Measurements from ENCODE around the gene MED13L. TPM values are rescaled to one million over a fixed set of nuclear protein-coding genes. Genes with fewer than 3 reads are reported as not detected.

The MED13L gene
- total RNA-seq, 2 experiments from 2014 or later: 203 to 208 TPM

- Mint-ChIP-seq H3K4me1 (ENCODE audit: low read depth) (peaks cover 77% of the 10 kb centered on the region), H3K36me3 (ENCODE audit: low read depth) (no peaks in the 10 kb centered on the region), H3K9me3 (no peaks in the 10 kb centered on the region), H3K27ac (no peak overlapping the region), H3K27me3 (no peaks in the 10 kb centered on the region), H3K4me3 (no peak overlapping the region)
- Histone ChIP-seq H3K9me3 (ENCODE audit: control insufficient read depth in 1 of 2, insufficient read depth in 1 of 2, low read length in 2 of 2) (no peaks in the 10 kb centered on the region), H3K36me3 (ENCODE audit: insufficient read depth, low read length) (no peaks in the 10 kb centered on the region), H3K4me3 (ENCODE audit: low read length) (no peak overlapping the region), H3K27ac (ENCODE audit: low read depth in 1 of 2, low read length in 2 of 2) (no peak overlapping the region), H3K27me3 (ENCODE audit: control insufficient read depth in 1 of 2, insufficient read depth in 2 of 2, low read length in 2 of 2) (no peaks in the 10 kb centered on the region), H3K4me1 (ENCODE audit: insufficient read depth, low read length) (no peaks in the 10 kb centered on the region)
- intact Hi-C loops (cut with DNase I, micrococcal nuclease): loop anchor here (1.0 to 10.0 kb wide), 3 partner anchors 170 to 534 kb away; no protein-coding TSS in a partner anchor
- ATAC-seq (ENCODE audit: poor library complexity) (peak; percentile 89), DNase-seq (peak; percentile 32 to 80 (median 44))
- CTCF ChIA-PET: interaction anchor here (0.6 kb wide), 1 partner anchor 73 kb away, joined by 4 read pairs; no protein-coding TSS in a partner anchor
- TF ChIP-seq CTCF (IDR thresholded peaks at IDR 0.05): peak; percentile 90
- POLR2A ChIA-PET: no interaction called here
Observed at GRCh38 chr12:116066381-116067230, 210.9 kb downstream of the MED13L start.

GRCh38 chr12:116065606-116066005 lies 211.9 kb downstream of the MED13L start:
- Mint-ChIP-seq H3K36me3 (ENCODE audit: low read depth) (no peaks in the 10 kb centered on the region), H3K4me3 (no peak overlapping the region), H3K4me1 (ENCODE audit: low read depth) (peaks cover 82% of the 10 kb centered on the region), H3K27ac (no peak overlapping the region), H3K27me3 (no peaks in the 10 kb centered on the region), H3K9me3 (no peaks in the 10 kb centered on the region)
- intact Hi-C loops (cut with DNase I, micrococcal nuclease): loop anchor here (1.0 to 10.0 kb wide), 3 partner anchors 171 to 535 kb away; no protein-coding TSS in a partner anchor
- Histone ChIP-seq H3K27ac (ENCODE audit: low read depth in 1 of 2, low read length in 2 of 2) (no peak overlapping the region), H3K27me3 (ENCODE audit: control insufficient read depth in 1 of 2, insufficient read depth in 2 of 2, low read length in 2 of 2) (no peaks in the 10 kb centered on the region), H3K9me3 (ENCODE audit: control insufficient read depth in 1 of 2, insufficient read depth in 1 of 2, low read length in 2 of 2) (no peaks in the 10 kb centered on the region), H3K36me3 (ENCODE audit: insufficient read depth, low read length) (no peaks in the 10 kb centered on the region), H3K4me1 (ENCODE audit: insufficient read depth, low read length) (no peaks in the 10 kb centered on the region), H3K4me3 (ENCODE audit: low read length) (no peak overlapping the region)
- DNase-seq (no peak), ATAC-seq (ENCODE audit: poor library complexity) (no peak)
- ChIA-PET CTCF (no interaction called here), POLR2A (no interaction called here)
- no peak for TF ChIP-seq CTCF (IDR thresholded peaks at IDR 0.05)

GRCh38 chr12:116064493-116064892 lies 213.0 kb downstream of the MED13L start:
- Mint-ChIP-seq H3K27me3 (no peaks in the 10 kb centered on the region), H3K4me3 (no peak overlapping the region), H3K36me3 (ENCODE audit: low read depth) (no peaks in the 10 kb centered on the region), H3K27ac (no peak overlapping the region), H3K9me3 (no peaks in the 10 kb centered on the region), H3K4me1 (ENCODE audit: low read depth) (peaks cover 75% of the 10 kb centered on the region)
- no peaks in the 10 kb centered on the region for H3K36me3 ChIP-seq (ENCODE audit: insufficient read depth, low read length)
- no peak overlapping the region for H3K4me3 ChIP-seq (ENCODE audit: low read length)
- ChIA-PET CTCF (no interaction called here), POLR2A (interaction anchor here (0.6 to 1.4 kb wide), 2 partner anchors 9 to 469 kb away, joined by 4 to 5 read pairs; no protein-coding TSS in a partner anchor)
- no peak overlapping the region for H3K27ac ChIP-seq (ENCODE audit: low read depth in 1 of 2, low read length in 2 of 2)
- no peaks in the 10 kb centered on the region for H3K4me1 ChIP-seq (ENCODE audit: insufficient read depth, low read length)
- DNase-seq: no peak
- TF ChIP-seq CTCF (IDR thresholded peaks at IDR 0.05): no peak
- H3K27me3 ChIP-seq (ENCODE audit: control insufficient read depth in 1 of 2, insufficient read depth in 2 of 2, low read length in 2 of 2): no peaks in the 10 kb centered on the region
- intact Hi-C loops (cut with DNase I, micrococcal nuclease): loop anchor here in 1 of 2 experiments (10.0 kb wide), 1 partner anchor 470 kb away; no protein-coding TSS in a partner anchor
- no peak for ATAC-seq (ENCODE audit: poor library complexity)
- no peaks in the 10 kb centered on the region for H3K9me3 ChIP-seq (ENCODE audit: control insufficient read depth in 1 of 2, insufficient read depth in 1 of 2, low read length in 2 of 2)
